Hypothalamus (tissue), 51 donors: ENCODE results near the gene HERPUD2.
A peak's percentile ranks its signal among the peaks of the same experiment; 100 is the strongest.
"Not testable (repeated sequence)": the region's sequence is repeated elsewhere in the genome, so short reads cannot be mapped to it uniquely, and the experiment has no call there.

Experiments
- DNase-seq, 51 donors: peaks; one replicate each; lab custom pipeline; 2025; lab: John Stamatoyannopoulos, UW

Gene HERPUD2

GRCh38 chr7:35624299-35625186 is 70.4 kb downstream of the HERPUD2 start:
- DNase-seq, result peak in 17 of 51 donors; percentile 0 to 49 (median 24)

DNA sequence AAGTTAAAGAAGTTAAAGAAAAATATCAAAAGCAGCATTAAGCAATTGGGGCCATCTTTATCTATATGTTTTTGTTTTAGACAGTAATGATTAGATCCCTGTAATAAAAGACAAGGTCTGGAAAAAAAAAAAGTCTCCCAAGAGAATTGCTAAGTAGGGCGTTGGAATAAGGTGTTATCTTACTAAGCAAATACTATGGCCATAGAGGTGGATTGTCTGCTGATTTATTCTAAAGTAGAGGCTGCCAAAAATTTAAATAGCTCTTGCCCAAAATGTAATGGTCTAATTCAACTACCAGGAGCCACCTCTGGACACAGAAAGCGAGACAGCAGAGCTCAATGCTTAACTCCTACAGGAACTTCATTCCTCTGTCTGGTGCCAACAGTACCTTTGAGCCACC is 71.6 kb downstream of the HERPUD2 start:
- DNase-seq, result no peak

DNA sequence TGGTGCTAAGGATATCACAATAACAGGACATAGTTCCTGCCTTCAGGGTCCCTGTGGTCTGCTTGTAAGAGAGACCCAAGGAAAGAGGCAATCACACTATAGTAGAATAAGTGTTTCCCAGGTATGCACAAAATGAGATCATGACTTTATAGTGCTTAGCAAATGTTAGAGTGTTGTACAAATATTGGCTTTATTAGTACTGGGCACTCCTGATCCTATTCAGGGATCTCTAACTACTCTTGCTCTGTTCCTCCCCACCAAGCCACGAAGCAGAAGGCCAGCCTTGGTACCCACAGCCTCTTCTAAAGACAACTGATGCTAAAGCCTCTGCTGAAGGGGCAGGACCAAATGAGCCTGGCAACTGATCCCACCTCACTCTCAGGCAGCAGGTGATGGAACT is 75.1 kb downstream of the HERPUD2 start:
- no peak for DNase-seq

- no peak for DNase-seq
These were observed 77.9 kb downstream of the HERPUD2 start for GRCh38 chr7:35617041-35617440.

GRCh38 chr7:35613150-35613549 is 81.8 kb downstream of the HERPUD2 start:
- no peak for DNase-seq

GRCh38 chr7:35605760-35606159 is 89.2 kb downstream of the HERPUD2 start:
- DNase-seq, result no peak

DNA sequence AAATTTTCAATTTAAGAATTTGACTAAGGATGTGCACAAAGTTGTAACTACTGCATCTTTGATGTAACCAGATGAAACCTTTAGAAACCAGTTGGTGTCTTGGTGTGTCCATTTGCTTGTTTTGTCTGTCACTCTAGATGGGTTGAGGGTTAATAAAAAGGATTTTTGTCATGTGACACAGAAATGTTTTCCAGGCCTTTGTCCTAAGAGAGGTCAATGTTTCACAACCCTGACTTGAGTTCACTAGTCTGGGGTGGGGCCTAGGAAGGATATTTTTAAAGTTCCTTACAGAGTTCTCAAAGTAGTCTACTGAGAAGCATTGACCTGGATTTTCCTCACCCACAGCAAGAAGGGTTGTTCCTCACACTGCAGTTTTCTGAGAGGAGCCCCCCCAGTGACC is 90.3 kb downstream of the HERPUD2 start:
- no peak for DNase-seq

DNA sequence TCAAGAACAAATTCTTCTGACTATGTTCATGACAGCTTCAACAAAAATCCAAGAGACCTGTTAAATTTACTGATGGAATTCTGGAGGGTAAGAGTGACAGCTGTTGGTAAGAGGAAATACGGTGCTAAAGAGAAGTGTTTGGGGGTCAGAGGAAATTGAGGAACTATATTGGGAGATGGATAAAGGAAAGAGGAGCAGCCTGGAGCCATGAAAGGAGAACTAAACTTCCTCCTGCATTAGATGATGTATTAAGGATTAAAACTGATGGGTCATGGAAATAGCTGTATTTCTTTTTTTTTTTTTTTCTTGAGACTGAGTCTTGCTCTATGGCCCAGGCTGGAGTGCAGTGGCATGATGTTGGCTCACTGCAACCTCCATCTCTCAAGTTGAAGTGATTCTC is 95.3 kb downstream of the HERPUD2 start:
- no peak for DNase-seq

GRCh38 chr7:35599061-35599460 is 95.9 kb downstream of the HERPUD2 start:
- DNase-seq, result no peak

GRCh38 chr7:35596061-35596460 is 98.9 kb downstream of the HERPUD2 start:
- DNase-seq, result no peak

DNA sequence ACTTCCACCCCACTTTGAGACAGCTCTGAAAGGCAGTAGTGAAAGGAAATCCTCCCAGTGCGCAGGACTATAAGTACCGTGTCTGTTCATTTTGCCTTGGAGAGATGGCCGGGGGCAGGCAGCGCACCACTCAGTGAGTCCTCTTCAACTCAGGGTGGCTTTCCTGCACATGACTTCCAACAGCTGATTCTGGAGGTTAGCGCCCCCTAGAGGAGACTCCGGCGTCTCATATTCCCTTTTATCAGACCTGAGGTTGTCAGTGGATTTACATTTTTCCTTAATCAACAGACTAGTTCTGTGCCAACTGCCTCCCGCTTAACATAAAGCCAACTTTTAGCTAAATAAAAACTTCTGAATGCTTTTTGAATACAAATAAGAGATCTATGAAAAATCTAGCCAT is 101.0 kb downstream of the HERPUD2 start:
- no peak for DNase-seq

- DNase-seq, result no peak
These were observed 106.3 kb downstream of the HERPUD2 start for GRCh38 chr7:35588647-35589046.

GRCh38 chr7:35584990-35585389 is 109.9 kb downstream of the HERPUD2 start:
- no peak for DNase-seq

- not testable (repeated sequence) for DNase-seq
These were observed 110.4 kb downstream of the HERPUD2 start for GRCh38 chr7:35584533-35584932.
